Measurements from ENCODE around the gene PIGM.

DNA sequence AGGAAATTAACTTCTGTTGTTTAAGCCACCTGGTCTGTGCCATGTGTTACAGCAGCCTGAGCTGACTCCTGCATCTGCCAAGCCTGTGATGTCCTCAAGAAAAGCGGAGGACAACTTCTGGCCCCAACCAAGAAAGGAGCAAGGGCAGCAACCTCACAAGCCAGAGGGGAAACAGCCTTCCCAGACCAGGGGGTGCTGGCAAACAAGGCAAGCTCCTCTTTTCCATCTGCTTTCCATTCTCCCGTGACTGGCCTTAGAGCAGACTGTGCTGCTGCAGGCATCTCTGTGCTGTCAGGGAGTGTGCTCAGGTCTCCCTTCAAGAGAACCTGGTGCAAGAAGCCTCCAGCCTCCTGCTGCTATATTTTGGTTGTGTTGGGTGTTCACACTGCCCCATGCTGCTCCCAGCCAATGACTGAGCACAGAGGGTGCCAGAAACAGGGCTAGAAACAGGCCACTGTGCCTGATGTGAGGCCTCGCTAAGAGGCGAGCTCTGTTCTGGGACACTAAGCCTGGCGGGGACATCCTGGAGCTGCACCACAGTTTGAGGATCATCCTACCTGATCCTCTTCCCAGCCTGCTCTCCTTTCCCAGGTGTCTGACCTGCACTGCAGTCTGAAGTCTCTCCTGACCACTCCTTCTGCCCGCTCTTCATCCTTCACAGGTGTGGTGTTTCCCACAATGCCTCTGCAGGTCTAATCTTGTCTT, 50.3 kb downstream of the PIGM start:
- TF ChIP-seq CTCF (IDR thresholded peaks at IDR 0.05) (no peak), ATF1 (CRISPR knock-in tag; IDR thresholded peaks at IDR 0.05) (no peak), JUN (CRISPR knock-in tag; IDR thresholded peaks at IDR 0.05) (no peak), ZNF121 (CRISPR knock-in tag; IDR thresholded peaks at IDR 0.05) (no peak), MYBL2 (CRISPR knock-in tag; IDR thresholded peaks at IDR 0.05) (no peak), RELA (CRISPR knock-in tag; IDR thresholded peaks at IDR 0.05; ENCODE audit: borderline replicate concordance) (no peak), ETV6 (CRISPR knock-in tag; IDR thresholded peaks at IDR 0.05) (no peak), JAZF1 (CRISPR knock-in tag; IDR thresholded peaks at IDR 0.05) (no peak), USF2 (CRISPR knock-in tag; IDR thresholded peaks at IDR 0.05) (no peak), ELF4 (CRISPR knock-in tag; IDR thresholded peaks at IDR 0.05; ENCODE audit: low read depth) (no peak), ZNF232 (CRISPR knock-in tag; IDR thresholded peaks at IDR 0.05) (no peak)
- TF ChIP-seq, protein P1, sequence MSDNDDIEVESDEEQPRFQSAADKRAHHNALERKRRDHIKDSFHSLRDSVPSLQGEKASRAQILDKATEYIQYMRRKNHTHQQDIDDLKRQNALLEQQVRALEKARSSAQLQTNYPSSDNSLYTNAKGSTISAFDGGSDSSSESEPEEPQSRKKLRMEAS (CRISPR knock-in tag; IDR thresholded peaks at IDR 0.05): no peak
- TF ChIP-seq, protein P2, sequence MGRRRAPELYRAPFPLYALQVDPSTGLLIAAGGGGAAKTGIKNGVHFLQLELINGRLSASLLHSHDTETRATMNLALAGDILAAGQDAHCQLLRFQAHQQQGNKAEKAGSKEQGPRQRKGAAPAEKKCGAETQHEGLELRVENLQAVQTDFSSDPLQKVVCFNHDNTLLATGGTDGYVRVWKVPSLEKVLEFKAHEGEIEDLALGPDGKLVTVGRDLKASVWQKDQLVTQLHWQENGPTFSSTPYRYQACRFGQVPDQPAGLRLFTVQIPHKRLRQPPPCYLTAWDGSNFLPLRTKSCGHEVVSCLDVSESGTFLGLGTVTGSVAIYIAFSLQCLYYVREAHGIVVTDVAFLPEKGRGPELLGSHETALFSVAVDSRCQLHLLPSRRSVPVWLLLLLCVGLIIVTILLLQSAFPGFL (CRISPR knock-in tag; IDR thresholded peaks at IDR 0.05; ENCODE audit: borderline replicate concordance): no peak
